ENCODE data around the gene C8A.

Gene C8A

DNA sequence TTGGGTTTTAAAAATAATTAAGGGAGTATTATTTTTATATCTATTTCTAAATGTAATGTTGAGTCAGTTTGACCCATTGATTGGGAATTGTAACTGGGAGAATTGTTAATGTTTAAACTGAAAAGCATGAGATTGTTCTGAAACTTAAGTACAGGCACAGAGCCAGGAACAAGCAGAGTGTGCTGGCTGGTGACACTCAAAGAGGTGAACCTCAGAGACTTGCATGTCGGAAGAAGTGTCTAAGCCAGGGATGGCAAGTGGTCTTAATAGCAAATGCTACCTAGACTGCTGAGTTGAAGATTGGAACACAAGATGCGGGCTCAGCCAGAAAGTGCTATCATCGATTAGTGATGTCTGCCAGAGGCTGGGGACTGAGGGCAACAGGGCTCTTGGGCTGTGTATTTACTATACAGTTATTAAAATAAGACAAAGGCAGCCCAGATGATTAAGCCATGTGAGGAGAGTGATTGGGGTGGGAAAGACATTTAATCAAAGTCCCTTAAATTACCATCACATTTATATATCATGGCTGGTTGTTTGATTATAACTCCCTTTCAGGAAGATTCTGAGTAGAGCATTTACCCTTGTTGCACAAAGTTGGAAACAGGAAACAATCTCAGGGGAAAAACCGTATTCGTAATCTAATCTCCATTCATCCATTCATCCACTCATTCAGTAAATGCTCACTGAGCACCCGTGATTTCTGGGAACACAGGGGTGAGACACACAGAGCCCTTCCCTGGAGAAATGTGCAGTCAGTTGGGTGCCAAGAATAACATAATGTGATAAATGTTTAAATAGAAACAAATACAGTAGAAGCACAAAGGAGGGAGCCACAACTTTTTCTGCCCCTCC, 42.8 kb downstream of the C8A start:
- no peak for DNase-seq

DNA sequence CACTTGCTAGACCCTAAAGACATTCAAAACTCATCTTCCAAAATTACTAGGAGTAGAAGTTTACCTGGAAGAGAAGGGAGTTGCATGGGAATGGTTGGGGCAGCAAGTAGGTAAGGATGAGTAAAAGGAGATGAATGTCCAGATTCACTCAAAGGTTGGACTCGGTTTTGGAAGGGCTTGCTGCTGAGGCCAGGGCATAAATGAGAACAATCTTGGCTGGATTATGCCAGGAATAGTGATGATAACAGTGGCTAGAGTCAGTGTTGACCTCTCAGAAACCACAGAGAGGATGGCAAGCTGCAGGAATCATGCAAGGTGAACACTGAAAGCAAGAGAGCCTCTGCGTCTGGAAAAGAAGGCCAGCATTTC, 43.4 kb downstream of the C8A start:
- no peak for DNase-seq

DNA sequence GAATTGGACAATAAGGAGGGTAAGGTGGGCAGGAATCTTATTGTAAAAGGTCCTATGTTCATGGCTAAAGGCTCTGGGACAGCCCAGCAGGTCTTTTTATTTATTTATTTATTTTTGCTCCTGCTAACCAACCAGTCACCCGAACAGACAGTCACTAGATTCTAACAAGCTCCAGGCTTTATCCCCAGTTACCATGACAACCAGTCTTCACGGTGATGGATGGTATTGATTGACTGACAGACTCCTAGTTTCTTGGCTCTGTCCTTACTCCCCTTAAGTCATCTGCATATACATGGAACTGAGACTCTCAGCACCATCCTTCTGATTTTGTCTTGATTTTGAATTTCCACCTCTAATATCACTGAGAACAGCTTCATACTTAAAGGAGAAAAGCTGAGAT, 44.3 kb downstream of the C8A start:
- no peak for DNase-seq

DNA sequence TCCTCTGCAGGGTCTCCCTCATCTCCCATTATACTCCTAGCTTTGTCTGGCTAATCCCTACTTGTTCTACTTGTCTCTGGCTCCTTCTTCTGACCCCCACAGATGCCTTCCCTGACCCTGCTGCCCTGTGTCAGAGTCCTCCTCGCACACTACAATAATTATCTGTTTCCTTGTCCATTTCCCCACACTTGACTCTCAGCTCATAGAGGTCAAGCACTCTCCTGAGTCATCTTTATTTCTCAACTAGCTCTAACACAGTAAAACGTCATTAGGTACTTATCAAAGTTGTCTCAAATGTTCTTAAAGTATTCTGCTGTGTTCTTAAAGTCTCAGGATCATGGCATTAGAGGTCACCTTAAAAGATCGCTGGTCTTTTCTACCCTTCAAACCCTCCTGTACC, 47.1 kb downstream of the C8A start:
- DNase-seq, result no peak

DNA sequence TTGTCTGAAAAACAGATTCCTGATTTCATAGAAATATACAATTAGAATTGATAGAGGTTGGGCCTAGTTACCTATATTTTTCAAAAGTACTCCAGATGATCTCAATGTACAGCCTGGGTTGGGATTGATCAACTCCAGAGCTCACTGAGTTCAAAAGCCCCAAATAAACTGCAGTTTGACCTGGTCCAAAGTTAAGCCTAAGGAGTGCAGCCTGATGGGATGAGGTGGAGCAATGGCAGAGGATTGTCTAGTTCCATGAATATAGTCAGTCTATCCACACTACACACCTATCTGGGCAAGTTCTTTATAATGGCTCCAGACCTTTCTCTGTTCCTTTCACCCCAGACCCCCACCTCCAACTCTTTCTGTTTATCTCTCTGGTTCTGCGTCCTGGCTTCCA, 49.2 kb downstream of the C8A start:
- DNase-seq, result no peak

DNA sequence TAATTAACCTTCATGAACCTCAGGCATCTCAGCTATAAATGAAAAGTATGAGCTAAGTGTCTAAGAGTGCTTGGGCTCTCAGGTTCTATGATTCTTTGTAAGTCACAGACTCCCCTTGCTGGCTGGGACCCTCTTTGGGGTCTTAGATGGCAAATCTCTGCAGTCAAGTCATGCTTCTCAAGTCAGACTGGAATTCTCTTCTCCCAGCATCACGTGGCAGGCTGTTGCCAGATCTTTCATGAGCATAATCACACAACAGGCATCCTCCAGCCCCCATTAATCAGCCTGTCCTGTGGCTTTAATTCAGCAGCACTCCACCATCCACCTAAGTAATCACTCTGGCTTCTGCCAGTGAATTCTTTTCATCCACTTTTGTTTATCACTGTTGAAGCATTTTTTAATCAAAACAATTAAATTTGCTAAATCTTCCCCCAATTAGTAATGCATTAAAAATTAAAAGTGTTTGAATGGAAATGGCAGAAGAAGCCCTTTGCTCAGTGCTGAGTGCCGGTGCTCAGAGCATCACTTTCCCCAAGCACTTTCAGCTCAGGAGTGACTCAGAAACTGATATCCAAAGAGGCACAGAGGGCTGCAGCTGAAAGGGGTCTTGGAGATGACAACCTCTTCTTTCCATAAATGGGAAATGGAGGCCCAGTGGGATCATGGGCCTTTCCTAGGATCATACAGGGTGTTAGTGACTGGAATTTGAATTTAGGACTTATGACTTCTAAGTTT, 50.2 kb downstream of the C8A start:
- no peak for DNase-seq

DNA sequence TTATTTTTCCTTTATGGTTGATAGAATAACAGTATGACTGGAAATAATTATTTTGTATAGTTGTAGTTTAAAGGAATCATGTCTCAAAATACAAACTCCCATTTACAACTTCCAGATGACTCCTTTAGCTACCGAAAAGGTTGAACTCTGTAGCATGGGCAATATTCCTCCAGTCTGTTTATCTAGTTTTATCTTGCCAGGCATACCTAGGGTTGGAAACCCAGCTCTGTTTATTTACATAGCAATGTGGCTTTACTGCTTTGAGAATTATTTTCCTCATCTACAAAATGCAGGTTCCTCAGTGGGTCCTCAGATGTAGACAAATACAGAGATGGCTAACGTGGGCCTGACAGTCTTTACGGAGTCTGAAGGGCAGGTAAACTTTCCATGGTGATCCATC, 51.1 kb downstream of the C8A start:
- no peak for DNase-seq

DNA sequence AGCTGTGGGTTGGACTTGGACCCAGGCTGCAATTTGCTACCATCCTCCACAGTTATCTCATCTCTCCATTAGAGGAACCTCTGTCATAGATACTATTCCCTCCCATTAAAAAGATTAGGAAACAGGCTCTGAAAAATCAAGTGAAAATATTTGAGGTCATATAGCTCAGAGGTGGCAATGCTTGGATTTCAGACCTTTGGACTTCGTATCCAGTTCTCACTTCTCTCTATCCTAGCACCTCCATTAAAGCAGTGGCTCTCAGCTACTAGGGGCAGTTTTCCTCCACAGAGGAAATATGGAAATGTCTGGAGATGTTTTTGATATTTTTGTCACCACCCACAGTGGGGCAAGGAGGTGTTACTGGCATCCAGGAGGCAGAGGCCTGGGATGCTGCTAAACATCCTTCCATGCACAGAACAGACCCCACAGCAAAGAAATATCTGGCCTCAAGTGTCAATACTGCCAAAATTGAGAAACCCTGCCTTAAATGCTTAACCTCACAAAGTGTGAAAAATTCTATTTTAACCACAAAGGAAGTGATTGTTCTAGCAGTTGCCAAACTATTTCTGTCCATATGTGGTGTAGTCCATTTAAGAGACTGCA, 54.1 kb downstream of the C8A start:
- DNase-seq, result no peak

DNA sequence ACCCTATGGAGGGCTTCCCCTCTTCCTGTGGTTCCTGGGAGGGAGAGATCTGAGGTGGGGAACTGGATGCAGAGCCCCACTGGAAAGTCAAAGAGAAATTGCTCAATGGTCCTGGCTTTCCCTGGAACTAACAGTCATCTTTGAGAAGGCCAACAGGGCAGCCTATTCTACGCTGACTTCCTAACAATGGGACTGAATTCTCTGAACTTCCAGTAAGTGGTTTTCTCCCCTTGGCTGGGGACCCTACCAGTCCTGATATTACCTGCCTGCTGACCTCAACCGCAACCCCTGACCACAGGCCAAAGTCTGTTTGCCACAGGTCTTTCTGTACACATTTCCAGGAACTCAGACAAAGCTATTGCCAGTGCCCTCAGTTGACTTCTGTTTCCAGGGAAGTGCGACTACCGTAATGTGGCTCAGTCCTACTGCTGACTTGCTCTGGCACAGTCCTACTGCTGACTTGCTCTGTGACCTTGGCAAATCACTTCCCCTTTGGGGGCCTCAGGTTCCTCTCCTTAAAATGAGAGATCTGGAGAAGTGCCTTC, 55.9 kb downstream of the C8A start:
- no peak for DNase-seq

DNA sequence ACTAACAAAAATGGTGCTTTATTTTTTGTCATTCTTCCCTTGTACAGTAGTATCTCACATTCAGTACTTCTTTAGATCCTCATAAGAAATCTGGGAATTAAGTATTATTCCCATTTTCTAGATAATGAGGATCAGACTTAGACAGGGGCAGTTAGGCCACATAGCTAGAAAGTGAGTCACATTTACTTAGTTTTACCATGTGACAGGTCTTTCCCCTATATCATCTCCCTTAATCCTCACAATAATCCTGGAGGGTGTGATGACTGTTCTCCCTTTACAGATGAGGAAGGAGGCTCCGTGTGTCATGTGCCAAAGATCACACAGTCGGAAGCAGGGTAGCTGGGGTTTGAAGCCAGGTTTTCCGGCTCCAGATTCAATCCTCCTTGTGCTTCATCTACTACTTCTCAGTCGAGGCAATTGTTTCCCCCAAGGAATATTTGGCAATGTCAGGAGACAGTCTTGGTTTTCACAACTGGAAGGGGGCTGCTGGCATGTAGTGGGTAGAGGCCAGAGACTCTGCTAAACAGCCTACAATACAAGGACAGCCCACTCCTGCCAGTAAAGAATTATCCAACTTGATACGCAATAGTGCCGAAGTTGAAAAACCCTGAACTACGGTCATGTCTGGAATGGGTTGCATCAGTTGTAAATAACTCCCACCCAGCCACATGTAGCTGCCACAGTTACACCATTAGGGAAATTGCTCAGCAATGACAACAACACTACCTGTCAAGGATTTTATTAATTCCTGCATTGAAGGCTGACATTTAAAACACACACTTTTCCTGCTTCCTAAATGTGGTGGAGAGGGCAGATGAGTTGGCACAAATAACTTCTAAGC, 56.7 kb downstream of the C8A start:
- DNase-seq, result no peak

DNA sequence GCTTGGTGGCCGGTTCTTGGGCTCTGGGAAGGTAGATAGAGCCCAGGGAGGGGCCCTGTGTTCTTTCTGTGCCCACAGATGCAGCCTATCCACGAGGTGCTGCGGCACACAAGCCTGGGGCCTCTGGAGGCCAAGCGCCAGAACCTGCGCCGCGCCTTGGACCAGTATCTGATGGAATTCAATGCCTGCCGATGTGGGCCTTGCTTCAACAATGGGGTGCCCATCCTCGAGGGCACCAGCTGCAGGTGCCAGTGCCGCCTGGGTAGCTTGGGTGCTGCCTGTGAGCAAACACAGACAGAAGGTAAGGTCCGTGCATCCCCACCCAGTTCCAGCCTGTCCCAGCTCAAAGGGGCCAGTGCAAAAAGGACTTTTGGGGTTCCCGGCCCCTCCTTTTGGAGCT, 57.7 kb downstream of the C8A start:
- no peak for DNase-seq

DNA sequence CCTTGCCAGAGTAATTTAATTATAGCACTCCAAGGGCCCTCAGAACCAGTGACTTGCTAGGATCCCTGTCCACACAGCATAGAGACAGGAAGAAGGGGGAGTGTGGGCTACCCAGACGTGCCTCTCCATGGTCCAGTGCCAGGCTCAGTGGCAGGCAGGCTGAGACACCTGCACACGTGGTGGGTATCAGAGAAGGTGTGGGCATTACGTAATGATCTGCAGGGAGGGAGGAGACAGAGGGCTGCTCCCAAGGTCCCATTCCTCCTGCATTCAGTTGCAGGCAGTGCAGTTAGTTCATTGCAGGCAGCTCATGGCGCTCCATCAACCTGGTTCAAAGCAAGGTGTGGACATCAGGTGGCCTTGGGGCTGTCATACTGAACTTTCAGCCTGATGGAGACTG, 61.4 kb downstream of the C8A start:
- DNase-seq, result no peak

DNA sequence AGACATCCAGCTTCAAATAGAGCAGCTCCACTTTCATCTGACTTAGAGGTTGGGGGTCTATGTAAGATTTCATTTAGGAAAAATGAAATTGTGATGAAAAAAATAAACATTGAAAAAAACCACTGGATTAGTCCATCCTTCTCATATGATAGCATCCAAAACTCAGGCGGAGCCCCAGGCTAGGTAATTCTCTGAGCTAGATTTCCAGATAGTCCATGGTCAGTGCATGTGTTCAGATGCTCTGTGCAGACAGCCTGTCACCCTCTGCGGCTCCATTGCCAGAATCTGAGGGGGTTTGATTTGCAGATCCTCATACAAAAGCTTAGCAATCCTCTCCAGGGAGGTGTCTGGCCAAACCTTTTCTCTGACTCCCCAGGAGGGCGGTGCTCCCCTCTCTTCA, 62.0 kb downstream of the C8A start:
- no peak for DNase-seq

DNA sequence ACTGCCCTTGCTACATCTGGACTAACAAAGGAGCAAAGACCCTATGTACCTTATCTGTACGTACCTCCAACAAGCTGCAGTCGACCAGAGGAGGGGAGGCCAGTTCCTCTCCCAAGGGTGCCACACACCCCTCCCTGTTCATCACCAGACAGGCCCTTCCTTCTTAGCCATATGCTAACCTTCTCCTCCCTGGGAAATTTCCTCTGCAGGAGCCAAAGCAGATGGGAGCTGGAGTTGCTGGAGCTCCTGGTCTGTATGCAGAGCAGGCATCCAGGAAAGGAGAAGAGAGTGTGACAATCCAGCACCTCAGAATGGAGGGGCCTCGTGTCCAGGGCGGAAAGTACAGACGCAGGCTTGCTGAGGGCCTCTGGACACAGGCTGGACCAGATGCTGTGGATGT, 62.8 kb downstream of the C8A start:
- DNase-seq, result no peak

DNA sequence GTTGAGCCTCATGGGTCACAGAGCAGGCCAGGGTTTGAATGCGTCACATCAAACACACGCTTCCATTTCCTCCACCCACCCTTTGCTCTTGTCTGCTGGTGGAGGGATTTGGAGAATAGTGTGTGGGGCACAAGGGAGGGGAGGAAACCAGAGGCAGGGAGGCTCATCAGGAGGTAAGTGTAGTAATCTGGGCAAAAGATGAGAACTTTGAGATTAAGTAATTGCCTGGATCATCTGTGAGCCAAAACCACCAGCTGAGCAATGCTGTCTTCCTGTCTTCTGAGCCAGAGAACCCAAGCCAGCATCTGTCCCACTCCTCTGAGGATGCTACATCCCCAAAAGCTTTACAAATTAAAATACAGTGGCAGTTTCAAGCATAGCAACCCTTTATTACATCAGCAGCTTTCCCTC, 66.0 kb downstream of the C8A start:
- no peak for DNase-seq

DNA sequence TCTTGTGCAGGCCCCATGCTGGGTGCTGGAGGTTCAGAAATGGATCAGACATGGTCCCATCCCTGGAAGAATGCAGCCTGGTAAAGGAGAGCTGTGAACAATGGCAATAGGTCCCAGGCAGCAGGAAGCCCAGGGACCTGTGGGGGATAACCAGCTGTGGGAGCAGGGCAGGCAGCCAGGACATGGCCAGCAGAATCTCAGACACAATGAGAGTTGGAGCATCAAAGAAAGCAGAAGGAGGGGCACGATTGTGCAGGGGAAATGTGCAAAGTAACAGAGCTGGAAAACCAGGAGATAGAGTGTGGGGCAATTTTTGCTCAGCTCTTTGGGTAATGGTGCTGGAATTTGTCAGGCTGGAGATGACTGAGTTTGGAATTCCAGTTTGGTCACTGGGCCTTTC, 66.9 kb downstream of the C8A start:
- DNase-seq, result no peak

DNA sequence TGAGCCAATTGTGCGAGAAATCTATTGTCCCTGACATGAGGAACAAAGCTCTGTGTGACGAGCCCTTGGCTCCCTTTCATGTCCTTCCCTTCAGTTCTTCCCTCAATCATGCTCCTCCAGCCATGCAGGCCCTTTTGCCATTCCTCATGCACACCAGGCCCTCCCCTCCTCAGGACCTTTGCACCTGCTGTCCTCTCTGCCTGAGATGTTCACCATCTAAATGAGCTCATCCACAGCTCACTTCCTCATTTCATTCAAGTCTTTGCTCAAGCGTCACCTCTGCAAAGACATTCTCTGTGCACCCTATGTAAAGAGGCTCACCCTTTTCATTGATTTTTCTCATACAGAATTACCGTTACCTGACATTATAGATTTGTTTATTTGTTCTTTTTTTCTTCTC, 67.5 kb downstream of the C8A start:
- no peak for DNase-seq

DNA sequence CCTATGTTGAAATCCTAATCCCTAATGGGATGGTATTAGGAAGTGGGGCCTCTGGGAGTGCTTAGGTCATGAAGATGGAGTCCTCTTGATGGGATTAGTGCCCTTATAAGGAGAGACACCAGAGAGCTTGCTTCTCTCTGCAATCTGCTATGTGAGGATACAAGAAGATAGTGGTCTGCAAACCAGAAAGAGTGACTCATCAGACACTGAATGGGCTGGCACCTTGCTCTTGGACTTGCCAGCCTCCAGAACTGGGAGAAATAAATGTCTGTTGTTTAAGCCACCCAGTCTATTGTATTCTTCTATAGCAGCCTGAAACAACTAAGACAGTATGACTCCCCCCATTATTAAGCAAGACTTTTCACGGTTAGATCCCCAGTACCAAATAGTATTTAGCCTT, 67.9 kb downstream of the C8A start:
- DNase-seq, result no peak

DNA sequence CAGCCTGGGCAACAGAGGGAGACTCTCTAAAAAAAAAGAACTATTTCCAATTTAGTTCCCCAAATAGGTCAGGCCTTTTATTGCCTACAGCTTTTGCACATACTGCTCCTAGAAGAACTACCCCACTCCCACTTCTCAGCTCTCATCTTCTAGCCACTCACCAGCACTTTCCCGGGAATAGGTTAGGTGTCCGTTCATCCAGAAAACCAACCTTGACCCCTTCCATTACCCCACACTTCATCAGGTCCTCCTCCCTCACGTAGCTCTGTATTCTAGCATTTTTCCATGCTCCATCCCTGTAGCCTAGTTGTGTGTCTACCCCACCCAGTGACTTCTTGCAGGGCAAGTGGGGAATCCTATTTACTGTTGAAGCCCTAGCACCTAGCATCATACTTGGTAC, 68.6 kb downstream of the C8A start:
- no peak for DNase-seq

DNA sequence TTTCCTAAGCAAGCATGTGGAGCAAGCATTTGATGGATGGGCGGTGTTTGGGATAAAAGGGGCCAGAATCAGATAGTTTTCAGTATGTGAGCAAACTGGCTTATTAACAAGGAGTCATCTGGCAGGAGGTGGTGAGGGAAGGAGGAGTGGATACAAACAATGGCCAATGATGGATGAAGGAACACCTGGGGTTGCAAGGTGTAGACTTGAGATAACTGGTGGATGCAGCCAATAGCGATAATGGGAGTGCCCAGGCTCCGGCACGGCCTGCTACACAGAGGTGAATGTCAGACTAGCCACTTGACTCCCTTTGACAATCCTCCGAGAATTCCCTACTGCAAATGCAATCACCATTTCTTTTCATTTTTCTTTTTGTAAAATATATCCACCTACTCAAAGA, 69.5 kb downstream of the C8A start:
- DNase-seq, result no peak

DNA sequence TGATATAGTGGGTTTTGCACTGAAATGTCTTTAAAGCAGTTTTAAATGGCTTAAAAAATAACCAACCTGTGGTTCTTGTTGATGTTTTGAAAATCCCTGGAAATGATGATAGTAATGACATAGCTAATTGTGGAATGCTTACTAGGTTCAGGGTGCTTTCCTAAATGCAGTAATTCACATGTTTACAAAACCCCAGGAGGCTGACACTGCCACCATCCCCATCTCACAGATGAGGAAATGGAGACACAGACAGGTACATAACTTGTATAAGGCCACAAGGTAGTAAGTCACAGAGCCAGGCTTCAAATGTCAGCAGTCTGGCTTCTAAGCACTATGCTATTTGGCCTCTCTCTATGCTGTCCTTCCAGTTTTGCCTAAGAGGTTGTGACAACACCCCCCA, 70.6 kb downstream of the C8A start:
- no peak for DNase-seq

DNA sequence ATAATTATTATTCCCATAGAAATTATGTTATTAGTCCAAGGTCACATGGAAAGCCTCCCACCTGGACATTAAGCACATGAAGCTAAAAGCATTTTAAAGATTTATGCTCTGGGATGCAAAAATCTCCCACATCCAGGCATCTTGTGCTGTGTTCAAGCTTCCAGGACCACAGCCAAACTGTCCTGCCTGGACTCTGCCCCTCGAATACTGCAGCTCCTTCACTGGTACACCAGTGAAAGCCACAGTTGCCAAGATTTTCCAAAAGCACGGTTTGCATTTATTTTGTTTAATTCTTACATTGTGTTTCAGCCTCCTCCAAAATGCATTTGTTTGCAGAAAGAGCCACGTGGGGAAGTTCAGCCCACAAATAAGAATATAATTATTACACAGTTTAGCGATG, 72.6 kb downstream of the C8A start:
- no peak for DNase-seq

DNA sequence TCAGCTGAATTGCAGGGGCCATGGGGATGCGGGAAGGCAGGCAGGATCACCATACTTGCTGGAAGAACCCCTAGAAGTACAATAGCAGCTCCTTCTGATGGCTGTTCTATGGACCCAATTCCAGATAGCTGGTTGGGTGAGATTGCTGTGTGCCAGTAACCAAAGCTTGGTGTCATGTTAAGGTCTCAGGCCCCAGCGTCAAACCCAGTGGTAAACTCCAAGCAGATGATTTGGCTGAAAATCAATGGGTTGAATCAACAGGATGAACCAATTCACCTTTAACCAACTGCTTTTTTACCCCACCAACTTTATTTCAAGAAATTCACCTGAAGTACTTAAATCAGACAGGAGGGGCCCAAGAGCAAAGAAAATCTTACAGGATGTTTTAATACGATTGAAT, 73.4 kb downstream of the C8A start:
- DNase-seq, result no peak

All from NCI-H446 treated with DMSO at 0.1 percent for 48 hours (cell line).